GM18505 (cell line): Measurements from ENCODE around the gene FABP3.

ENCODE experiments used
- ATAC-seq: cut with Tn5 transposase; IDR thresholded peaks from one replicate; pipeline ENCODE4 v1.9.1; 2021; ENCODE audit not compliant: unreplicated experiment
- POLR2A ChIP-seq: IDR thresholded peaks from 4 replicates; pipeline ENCODE4 v1.6.1; 2011; ENCODE audit warnings: borderline replicate concordance; ENCODE audit not compliant: insufficient read depth, insufficient read length; ENCODE audit errors: extremely low read depth

FABP3 gene

DNA sequence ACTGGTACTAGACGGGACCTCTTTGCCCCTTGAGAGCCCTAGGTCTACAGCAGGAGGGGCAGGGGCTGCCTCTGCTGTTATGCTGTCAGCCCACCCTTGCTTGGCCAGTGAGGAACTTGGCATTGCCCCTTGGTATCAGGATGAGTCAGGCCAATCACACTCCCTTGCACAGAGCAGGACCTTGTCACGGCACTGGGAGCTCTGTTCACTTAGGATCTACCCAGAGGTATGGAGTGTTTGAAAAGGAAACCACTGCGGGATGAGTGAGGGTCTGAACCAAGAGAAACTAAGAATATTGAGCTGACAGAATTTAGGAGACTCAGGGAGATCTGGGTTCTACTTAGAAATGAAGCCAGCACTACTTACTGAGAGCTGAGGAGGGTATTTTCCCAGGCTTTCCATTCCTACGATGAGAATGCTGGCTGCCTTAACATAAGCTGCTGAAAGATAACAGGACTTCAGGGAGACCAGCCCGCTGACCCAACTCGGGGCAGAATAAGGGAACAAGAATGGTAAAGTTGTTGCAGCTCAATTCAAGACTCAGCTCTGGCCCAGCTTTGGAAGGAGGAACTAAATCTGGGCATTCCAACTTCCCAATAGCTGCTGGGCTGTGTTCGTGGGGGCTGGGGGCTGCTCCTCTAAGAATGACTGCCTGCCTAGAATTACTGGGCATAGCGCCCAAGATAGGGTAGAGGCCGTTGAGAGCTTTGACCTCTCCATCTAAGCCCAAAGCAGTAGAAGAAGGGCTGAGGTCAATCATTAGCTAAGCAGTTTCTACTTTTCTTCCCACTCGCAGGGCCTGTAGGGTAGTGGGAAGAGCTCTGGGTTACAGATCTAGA, 1.5 kb downstream of the FABP3 start:
- ATAC-seq = no peak
- no peak for TF ChIP-seq POLR2A

DNA sequence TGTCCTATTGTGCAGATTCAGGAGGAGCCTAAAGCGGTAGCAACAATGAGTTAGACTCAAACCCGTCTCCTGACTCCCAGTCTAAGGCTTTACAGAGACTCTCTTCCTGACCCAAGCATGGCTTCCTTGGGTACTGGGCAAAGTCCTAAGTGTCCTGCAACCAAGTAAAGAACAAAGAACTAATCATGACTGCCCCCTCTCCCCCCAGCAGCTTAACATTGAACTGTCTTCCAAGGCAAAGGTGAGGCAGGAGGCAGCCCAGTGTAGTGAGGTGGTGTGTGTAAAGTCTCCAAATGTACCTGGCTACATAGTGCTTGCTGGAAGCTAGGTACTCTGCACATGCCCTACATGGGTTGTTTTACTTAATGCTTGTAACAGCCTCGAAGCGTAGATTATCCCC, 2.3 kb downstream of the FABP3 start:
- TF ChIP-seq POLR2A = no peak
- ATAC-seq = no peak

DNA sequence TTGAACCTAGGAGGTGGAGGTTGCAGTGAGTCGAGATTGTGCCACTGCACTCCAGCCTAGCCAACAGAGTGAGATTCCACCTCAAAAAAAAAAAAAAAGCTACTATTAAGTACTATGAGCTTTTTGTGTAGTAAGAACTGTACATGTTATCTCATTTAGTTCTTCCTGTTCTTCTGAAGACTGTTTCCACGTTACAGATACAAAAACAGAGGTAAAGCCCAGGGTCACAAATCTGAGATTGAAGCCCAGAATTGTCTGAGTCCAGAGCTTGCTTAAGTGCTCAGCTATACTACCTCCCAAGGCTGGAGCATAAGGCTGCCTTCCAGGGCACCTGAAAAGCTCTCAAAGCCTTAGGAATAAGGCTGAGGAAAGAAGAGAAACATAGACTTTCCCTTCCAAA, 2.9 kb downstream of the FABP3 start:
- no peak for TF ChIP-seq POLR2A
- no peak for ATAC-seq

DNA sequence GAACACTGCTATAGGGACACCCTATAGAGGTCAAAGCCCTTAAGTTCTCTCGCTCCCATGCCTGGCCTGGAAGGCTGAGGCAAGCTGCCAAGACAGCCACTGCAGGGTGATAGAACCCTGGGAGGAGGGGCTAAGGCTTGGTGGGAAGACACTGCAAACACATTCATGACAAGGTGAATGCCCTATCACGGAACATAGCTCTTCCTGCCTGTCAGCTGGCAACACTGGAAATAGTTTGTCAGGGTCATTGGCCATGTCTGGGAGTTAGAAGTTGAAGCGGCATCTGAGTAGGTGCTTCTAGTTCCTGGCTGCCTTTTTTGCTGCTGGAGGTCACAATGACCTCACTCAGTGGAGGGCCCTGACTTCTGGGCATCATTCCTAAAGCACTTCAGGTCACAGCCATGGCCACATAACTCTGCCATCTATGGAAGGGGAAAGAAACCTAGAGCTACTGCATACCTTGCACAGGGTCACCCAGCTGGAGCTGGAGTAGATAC, 4.2 kb downstream of the FABP3 start:
- ATAC-seq = no peak
- no peak for TF ChIP-seq POLR2A

DNA sequence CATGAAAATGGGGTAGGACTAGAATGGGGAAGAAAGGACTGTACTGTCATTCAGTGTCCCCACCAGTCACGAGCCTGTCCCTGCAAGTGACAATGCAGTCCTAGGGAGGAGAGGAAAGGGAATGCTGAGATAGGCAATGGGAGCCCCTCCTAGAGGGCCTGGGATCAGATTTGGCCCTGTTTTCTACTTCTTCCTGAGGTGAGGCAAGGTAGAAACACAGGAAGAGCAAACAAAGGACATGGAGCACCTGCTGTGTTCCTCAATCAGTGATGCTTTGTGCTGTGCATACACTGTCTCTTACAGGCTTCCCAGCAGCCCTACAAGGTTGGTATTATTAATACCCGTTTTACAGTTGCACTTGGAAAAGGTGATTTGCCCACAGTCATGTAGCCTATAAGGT, 6.1 kb downstream of the FABP3 start:
- no peak for ATAC-seq
- no peak for TF ChIP-seq POLR2A

DNA sequence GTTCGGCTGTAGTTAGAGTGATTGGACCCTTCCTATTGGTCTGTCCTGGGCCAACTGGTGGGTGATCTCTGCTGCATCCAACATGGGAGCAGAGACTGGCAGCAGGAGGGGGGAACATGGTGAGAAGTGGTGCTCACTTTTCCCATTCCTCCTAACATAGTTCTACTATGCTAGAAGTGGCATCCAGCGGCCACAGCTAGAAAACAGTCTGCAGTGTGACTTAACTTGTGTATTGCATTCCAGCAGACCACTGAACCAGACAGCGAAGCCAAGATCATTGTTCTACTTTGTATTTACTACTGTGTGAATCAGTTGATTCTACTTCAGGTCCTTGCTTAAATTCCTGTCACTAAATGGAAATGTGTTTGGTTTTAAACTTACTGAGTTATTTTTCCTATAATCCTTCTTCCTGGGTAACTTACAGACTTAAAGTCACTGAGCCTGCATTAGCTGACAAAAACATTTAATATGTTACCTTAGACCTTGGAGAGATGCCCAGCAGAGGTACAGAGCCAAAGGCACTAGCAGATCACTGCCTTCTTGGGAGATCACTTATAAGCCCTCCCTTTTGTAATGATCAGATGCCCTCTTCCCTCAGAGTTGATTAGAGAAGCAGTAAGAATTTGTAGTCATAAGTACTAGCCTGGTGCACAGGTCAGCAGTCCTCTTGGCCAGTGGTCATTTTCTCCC, 8.2 kb downstream of the FABP3 start:
- no peak for TF ChIP-seq POLR2A
- no peak for ATAC-seq

DNA sequence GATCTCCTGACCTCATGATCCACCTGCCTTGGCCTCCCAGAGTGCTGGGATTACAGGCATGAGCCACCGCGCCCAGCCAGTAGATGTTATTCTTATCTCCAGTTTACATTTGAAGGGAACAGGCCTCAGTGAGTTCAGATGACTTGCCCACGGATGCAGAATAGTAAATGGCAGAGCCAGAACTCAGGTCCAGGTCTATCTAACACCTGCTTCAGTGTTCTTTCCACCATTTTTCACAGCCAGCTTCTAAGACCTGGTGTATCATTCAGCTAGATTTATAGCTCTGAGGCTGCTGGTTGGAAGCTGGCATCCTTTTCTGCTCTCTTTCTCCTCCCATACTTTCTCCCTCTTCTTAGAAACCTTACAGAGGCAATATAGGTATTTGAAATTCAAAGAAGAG, 10.8 kb downstream of the FABP3 start:
- no peak for TF ChIP-seq POLR2A
- ATAC-seq = no peak

DNA sequence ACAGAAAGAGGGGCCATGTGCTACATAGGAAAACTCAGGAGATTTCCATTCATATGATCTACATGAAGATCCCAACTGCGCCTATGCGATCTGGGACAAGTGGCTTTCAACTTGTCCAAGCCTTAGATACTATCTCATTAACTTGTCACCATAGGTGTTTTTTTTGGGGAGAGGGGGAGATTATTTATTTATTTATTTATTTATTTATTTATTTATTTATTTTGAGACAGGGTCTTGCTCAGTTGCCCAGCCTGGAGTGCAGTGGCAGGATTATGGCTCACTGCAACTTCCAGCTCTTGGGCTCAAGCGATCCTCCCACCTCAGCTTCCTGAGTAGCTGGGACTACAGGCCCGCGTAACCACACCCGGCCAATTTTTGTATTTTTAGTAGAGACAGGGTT, 11.3 kb downstream of the FABP3 start:
- ATAC-seq = no peak

DNA sequence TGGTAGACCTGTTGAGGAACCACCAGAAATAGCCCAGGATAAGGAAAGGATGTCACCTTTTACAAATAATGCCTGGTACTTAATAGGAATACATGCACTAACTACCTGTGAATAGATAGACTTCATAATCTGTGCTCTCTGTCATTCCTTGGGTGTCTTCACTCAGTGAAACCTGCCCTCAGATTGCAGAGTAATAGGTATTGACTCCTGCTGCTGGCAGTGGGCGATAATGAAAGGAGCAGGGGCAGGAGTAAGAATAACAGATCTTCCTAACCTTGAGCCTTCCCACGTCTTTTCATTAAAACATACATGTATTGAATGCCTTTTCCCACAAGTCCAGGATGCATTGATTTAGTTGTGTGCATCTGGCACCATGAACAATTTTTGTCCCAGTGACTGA, 16.4 kb downstream of the FABP3 start:
- ATAC-seq = no peak
- no peak for TF ChIP-seq POLR2A

More for the DNA sequence above, 11.3 kb downstream of the FABP3 start:
- TF ChIP-seq POLR2A = no peak

DNA sequence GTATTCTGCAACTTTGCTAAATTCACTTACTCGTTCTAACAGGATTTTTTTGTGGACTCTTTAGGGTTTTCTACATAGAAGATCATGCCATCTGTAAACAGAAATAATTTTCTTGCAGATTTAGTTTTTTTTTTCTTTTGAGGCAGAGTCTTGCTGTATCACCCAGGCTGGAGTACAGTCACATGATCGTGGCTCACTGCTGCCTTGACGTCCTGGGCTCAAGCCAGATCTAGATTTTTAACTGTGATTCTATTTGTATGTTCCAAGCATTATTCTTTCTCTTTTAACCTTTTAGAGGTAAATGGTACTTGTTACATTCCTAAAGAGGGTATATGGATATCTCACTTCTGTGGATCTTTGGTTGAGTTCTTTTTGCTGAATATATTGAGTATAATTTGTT, 18.6 kb downstream of the FABP3 start:
- TF ChIP-seq POLR2A = no peak
- ATAC-seq = no peak

DNA sequence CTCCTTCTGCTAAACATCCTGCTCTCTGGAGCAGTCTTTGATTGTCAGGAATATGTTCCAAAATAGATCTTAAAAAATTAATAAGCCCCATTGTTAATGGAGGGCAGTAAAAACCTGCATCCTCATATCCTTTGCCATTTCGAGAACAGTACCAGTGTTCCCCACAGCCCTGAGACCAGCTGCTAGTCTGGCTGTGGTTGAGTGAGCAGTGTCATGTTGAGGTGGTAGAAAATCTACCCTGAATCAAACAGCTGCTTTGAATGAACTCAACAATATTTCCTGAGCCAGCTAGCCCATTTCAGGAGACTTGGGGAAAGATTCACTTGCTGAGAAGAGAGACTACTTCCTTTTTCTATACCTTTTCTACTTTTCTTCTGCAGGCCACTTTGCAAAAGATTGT, 24.4 kb downstream of the FABP3 start:
- no peak for ATAC-seq
- no peak for TF ChIP-seq POLR2A

DNA sequence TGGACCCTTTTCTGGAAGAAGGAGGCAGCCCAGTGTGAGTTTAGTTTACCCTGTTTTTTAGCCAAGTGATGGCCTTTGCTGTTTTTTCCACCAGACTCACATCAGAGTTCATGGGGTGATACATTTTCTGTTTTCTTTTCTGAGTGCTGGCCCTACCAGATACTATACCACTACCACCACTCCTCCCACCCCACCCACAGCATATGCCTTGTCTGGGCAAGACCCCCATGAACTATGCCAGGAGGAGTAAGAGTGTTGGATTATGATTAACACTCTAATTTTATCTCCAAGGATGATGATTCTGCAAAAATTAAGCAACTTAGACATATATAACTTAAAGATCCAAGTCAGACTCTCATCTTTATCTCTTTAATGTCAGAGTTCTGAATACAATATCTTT, 26.1 kb downstream of the FABP3 start:
- no peak for ATAC-seq
- no peak for TF ChIP-seq POLR2A

DNA sequence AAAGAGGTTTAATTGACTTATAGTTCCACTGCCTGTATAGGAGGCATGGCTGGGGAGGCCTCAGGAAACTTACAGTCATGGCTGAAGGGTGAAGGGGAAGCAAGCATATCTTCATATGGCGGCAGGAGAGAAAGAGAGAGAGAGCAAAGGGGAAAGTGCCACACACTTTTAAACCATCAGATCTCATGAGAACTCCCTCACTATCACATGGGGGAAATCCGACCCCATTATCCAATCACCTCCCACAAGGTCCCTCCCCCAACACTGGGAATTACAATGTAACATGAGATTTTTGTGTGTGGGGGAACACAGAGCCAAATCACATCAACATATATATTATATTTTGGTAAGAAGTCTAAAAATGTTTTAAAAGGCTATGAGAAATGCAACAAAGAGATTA, 27.2 kb downstream of the FABP3 start:
- no peak for TF ChIP-seq POLR2A
- no peak for ATAC-seq

DNA sequence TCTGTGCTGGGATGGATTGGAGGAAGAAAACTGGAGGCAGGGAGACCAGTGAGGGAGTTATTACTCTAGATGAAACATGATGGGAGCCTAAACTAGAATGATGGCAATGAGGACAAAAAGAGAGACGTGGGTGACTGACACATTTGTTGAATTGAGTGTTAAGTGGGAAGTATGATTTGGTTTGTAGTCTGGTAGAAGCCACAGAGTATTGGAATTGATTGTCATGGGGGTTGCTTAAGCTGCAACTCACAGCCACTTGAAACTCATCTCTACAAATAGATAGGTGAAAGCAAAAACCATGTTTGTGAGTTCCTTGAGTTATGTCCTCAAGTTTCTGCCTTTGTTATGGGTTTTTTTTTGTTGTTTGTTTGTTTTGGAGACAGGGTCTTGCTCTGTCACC, 28.4 kb downstream of the FABP3 start:
- ATAC-seq = no peak
- no peak for TF ChIP-seq POLR2A
